Smooth muscle cell (in vitro differentiated cells): ENCODE results near the gene MGP. TPM values are rescaled to one million over a fixed set of nuclear protein-coding genes. Genes with fewer than 3 reads are reported as not detected.

Experiments
- DNase-seq: peaks from one replicate; lab custom pipeline; 2025; ENCODE audit not compliant: unreplicated experiment; lab: John Stamatoyannopoulos, UW
- H2AFZ ChIP-seq: fragments of 200-600 bp; sonication (generic); 2 replicates; pipeline ENCODE4 v1.6.0; 2016; ENCODE audit warnings: antibody characterized with exemption, low read depth, mild to moderate bottlenecking
- H3F3A ChIP-seq: fragments of 200-600 bp; sonication (generic); 2 replicates; pipeline ENCODE4 v1.6.0; 2017; ENCODE audit warnings: antibody characterized with exemption, low read depth
- H3K27ac ChIP-seq: fragments of 200-600 bp; sonication (generic); 2 replicates; pipeline ENCODE4 v1.5.1; 2016; ENCODE audit warnings: low read depth, mild to moderate bottlenecking
- H3K27me3 ChIP-seq: fragments of 200-600 bp; sonication (generic); 2 replicates; pipeline ENCODE4 v1.6.1; 2016; ENCODE audit warnings: low read depth, mild to moderate bottlenecking
- H3K36me3 ChIP-seq: fragments of 200-600 bp; sonication (generic); 2 replicates; pipeline ENCODE4 v1.5.1; 2016; ENCODE audit warnings: low read depth
- H3K4me1 ChIP-seq: fragments of 200-600 bp; sonication (generic); 2 replicates; pipeline ENCODE4 v1.5.1; 2016; ENCODE audit warnings: low read depth
- H3K4me2 ChIP-seq: fragments of 200-600 bp; sonication (generic); 2 replicates; pipeline ENCODE4 v1.6.0; 2016; ENCODE audit warnings: mild to moderate bottlenecking
- H3K4me3 ChIP-seq: fragments of 200-600 bp; sonication (generic); 2 replicates; pipeline ENCODE4 v1.5.1; 2016; ENCODE audit warnings: mild to moderate bottlenecking
- H3K79me2 ChIP-seq: fragments of 200-600 bp; sonication (generic); 2 replicates; pipeline ENCODE4 v1.6.0; 2016; ENCODE audit warnings: low read depth, mild to moderate bottlenecking
- H3K9ac ChIP-seq: fragments of 200-600 bp; sonication (generic); 2 replicates; pipeline ENCODE4 v1.6.0; 2016; ENCODE audit warnings: low read depth
- H3K9me3 ChIP-seq: fragments of 200-600 bp; sonication (generic); replicated peaks from 2 replicates; pipeline ENCODE4 v1.5.1; 2016; ENCODE audit warnings: low read depth
- H4K20me1 ChIP-seq: fragments of 200-600 bp; sonication (generic); 2 replicates; pipeline ENCODE4 v1.6.0; 2016; ENCODE audit warnings: low read depth
- WGBS: methylation state at CpG from one replicate; pipeline ENCODE4 v1.1.7; 2016; ENCODE audit warnings: low lambda C conversion rate; 5-methylcytosine and 5-hydroxymethylcytosine counted together
- polyA plus RNA-seq: library from polyadenylated mRNA; unstranded; fragments of >200 nt; fragmentation: Nextera tagmentation; extraction: Ambion mirVana; gene quantifications from 2 replicates; pipeline ENCODE4 v1.2.1, GENCODE V29; 2016
- total RNA-seq: library from RNA; depleted of rRNA; stranded (reverse); fragments of >200 nt; gene quantifications from 2 replicates; pipeline ENCODE4 v1.2.3, GENCODE V29; 2014
- TF ChIP-seq, protein P1 (sequence below): fragments of 200-600 bp; sonication (generic); IDR thresholded peaks from 2 replicates; pipeline ENCODE4 v1.5.1; 2017; ENCODE audit warnings: borderline replicate concordance, mild to moderate bottlenecking, antibody characterized with exemption; ENCODE audit not compliant: insufficient read depth, poor library complexity, severe bottlenecking

The MGP gene
- total and polyA plus RNA-seq, 2 experiments from 2014 or later: 173 to 815 TPM

DNA sequence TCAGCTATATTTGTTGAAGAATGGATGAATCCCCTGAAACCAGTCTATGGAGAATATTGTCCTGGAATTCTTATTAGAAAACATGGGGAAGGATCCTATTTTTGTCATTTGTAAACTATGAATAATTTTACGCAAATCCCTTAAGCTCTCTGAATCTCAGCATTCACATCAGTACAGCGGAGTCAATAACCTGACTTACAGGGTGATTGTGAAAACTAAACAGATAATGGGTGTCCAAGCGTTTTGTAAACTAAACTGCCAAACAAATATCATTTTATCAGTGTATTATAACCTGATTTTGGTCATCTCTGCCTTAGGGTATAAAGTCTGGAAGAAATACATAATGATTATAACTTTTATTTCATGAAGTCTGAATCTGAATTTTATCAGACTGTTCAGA, 52.3 kb downstream of the MGP start:
- no peak for DNase-seq
- Histone ChIP-seq H3K4me1 (peaks cover 11% of the 10 kb centered on the region), H3F3A (peaks cover 33% of the 10 kb centered on the region), H3K9ac (no peak overlapping the region), H3K4me3 (no peak overlapping the region), H3K27ac (peak overlapping the region; percentile 98), H3K79me2 (peaks cover 2% of the 10 kb centered on the region), H4K20me1 (no peaks in the 10 kb centered on the region), H3K27me3 (no peaks in the 10 kb centered on the region), H3K36me3 (no peaks in the 10 kb centered on the region), H3K4me2 (peak overlapping the region; percentile 80), H3K9me3 (no peaks in the 10 kb centered on the region), H2AFZ (no peak overlapping the region)
- WGBS: 35% methylated on average over 3 of the region's 3 CpGs
- TF ChIP-seq, protein P1, sequence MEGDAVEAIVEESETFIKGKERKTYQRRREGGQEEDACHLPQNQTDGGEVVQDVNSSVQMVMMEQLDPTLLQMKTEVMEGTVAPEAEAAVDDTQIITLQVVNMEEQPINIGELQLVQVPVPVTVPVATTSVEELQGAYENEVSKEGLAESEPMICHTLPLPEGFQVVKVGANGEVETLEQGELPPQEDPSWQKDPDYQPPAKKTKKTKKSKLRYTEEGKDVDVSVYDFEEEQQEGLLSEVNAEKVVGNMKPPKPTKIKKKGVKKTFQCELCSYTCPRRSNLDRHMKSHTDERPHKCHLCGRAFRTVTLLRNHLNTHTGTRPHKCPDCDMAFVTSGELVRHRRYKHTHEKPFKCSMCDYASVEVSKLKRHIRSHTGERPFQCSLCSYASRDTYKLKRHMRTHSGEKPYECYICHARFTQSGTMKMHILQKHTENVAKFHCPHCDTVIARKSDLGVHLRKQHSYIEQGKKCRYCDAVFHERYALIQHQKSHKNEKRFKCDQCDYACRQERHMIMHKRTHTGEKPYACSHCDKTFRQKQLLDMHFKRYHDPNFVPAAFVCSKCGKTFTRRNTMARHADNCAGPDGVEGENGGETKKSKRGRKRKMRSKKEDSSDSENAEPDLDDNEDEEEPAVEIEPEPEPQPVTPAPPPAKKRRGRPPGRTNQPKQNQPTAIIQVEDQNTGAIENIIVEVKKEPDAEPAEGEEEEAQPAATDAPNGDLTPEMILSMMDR: no peak

Other genes starting within 250 kb of the MGP start
- not detected in 2 replicates for gene GUCY2C, start 189.3 kb downstream of the MGP start, total RNA-seq
- gene GUCY2C, start 189.3 kb downstream of the MGP start, polyA plus RNA-seq: 0.08 TPM in 1 of 2 replicates, not detected in the other
- 20.6 and 24.2 TPM in 2 replicates for gene WBP11, start 82.4 kb downstream of the MGP start, total RNA-seq
- 55.7 and 56.8 TPM in 2 replicates for gene WBP11, start 82.4 kb downstream of the MGP start, polyA plus RNA-seq
- gene C12orf60, start 82.2 kb downstream of the MGP start, total RNA-seq: 0.63 and 1.6 TPM in 2 replicates
- gene C12orf60, start 82.2 kb downstream of the MGP start, polyA plus RNA-seq: 1.2 and 1.3 TPM in 2 replicates
- gene SMCO3, start 71.7 kb downstream of the MGP start, total RNA-seq: 0.22 and 1.7 TPM in 2 replicates
- gene SMCO3, start 71.7 kb downstream of the MGP start, polyA plus RNA-seq: 0.93 and 2.4 TPM in 2 replicates
- gene ART4, start 42.3 kb downstream of the MGP start, total RNA-seq: 5.0 and 9.0 TPM in 2 replicates
- gene ART4, start 42.3 kb downstream of the MGP start, polyA plus RNA-seq: 1.7 and 2.0 TPM in 2 replicates
- 3.9 and 7.8 TPM in 2 replicates for gene ERP27, start 52.7 kb upstream of the MGP start, total RNA-seq
- gene ERP27, start 52.7 kb upstream of the MGP start, polyA plus RNA-seq: 2.7 and 12.3 TPM in 2 replicates
- gene ARHGDIB, start 75.7 kb upstream of the MGP start, total RNA-seq: 31.5 and 36.4 TPM in 2 replicates
- 35.8 and 39.2 TPM in 2 replicates for gene ARHGDIB, start 75.7 kb upstream of the MGP start, polyA plus RNA-seq
- not detected in 2 replicates for gene PDE6H, start 87.2 kb upstream of the MGP start, total RNA-seq
- gene PDE6H, start 87.2 kb upstream of the MGP start, polyA plus RNA-seq: not detected in 2 replicates